ENCODE results near the gene C16orf54. TPM values are rescaled to one million over a fixed set of nuclear protein-coding genes. Genes with fewer than 3 reads are reported as not detected.
A peak's percentile ranks its signal among the peaks of the same experiment; 100 is the strongest.
"Not testable (repeated sequence)": the region's sequence is repeated elsewhere in the genome, so short reads cannot be mapped to it uniquely, and the experiment has no call there.

Gene C16orf54
- polyA plus RNA-seq, 1 donor: 0.43 TPM

GRCh38 chr16:29707160-29707559, 38.6 kb downstream of the C16orf54 start:
- not testable (repeated sequence) for DNase-seq

GRCh38 chr16:29705030-29705429, 40.8 kb downstream of the C16orf54 start:
- no peak for DNase-seq

DNA sequence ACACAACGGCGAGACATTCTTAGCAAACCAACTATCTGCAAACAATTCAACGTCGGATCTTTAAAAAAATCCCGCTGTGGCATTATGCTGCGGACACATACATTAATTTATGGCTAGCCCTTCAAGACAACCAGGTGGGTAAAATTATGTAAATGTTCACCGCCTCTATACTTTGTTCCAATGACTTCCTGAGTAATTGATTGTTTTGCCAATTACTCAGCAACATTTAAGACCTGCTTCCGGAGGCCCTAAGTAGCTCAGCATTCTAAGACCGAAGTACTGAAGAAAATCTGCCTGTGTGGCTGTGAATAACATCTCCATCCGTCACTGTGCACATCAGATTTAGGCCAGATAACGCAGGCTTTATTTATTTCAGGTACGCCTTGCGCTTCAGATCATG, 43.5 kb downstream of the C16orf54 start:
- DNase-seq: no peak

GRCh38 chr16:29701214-29701555, 44.6 kb downstream of the C16orf54 start:
- no peak for DNase-seq

- peak; percentile 57 for DNase-seq
These were observed 45.4 kb downstream of the C16orf54 start for GRCh38 chr16:29700253-29700987.

DNA sequence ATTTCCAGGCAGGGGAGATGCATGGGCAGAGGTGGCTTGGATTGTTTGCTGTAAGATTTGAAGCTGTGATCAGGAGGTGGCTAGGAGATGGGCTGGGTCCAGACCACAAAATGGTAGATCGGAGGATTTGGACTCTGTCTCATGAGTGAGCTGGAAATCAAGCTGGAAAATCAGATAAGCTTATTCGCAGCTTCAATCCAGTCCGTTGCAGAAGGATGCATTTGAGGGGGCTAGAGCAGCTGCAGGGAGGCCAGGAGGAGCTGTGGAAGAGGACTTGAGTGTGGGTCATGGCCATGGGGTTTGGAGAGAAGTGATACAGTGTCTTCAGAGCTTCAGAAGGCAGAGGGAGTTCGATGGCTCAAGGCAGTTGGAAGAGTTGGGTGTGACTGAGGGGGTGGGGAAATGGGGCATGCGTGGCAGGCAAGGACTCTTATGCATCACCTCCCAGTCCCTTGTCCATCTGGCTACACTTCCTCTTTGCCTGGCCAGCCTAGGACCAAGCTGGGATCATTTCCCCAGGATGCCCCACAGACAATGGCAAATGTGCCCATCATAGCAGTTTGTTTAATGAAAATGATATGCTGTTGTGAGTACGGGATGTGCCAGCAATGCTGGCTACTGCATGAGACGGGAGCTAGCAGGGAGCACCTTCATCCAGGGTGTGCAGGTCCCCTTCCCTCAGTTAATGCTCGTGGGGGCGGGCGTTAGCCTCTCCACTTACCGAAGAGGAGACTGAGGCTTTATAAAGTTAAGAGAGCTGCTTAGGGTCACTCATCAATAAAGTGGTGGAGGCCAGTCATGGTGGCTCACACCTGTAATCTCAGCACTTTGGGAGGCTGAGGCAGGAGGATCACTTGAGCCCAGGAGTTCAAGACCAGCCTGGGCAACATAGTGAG, 46.2 kb downstream of the C16orf54 start:
- no peak for DNase-seq

GRCh38 chr16:29698484-29699323, 47.1 kb downstream of the C16orf54 start:
- DNase-seq: no peak

- no peak for DNase-seq
These were observed 47.7 kb downstream of the C16orf54 start for GRCh38 chr16:29698042-29698441.

DNA sequence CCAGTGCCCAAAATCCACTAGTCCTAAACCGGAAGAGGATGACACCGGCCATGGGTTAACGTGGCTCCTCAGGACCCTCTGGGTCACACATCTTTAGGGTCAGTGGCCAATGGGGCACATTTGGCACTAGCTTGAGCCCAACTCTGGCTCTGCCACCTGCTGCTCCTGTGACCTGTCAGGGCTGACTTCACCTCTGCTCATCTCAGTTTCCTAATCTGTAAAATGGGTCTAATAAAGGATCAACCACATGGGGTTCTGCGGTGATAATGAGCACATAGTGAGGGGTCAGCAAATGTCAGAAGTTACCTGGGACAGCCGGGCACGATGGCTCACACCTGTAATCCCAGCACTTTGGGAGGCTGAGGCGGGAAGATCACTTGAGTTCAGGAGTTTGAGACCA, 48.4 kb downstream of the C16orf54 start:
- DNase-seq: no peak

DNA sequence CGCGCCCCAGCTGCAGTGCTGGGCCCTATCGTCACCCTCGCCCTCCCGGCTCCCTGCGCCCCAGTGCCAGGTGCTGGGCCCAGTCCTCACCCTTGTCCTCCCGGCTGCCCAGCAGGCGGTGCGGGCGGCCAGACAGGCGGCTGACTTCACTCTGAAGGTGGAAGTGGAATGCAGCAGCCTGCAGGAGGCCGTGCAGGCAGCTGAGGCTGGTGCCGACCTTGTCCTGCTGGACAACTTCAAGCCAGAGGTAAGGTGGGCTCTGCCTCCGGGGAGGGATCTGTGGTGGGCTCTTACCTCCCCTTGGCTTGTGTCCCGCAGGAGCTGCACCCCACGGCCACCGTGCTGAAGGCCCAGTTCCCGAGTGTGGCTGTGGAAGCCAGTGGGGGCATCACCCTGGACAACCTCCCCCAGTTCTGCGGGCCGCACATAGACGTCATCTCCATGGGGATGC, 48.9 kb downstream of the C16orf54 start:
- DNase-seq: no peak

- not testable (repeated sequence) for DNase-seq
These were observed 50.1 kb downstream of the C16orf54 start for GRCh38 chr16:29695675-29696074.

DNA sequence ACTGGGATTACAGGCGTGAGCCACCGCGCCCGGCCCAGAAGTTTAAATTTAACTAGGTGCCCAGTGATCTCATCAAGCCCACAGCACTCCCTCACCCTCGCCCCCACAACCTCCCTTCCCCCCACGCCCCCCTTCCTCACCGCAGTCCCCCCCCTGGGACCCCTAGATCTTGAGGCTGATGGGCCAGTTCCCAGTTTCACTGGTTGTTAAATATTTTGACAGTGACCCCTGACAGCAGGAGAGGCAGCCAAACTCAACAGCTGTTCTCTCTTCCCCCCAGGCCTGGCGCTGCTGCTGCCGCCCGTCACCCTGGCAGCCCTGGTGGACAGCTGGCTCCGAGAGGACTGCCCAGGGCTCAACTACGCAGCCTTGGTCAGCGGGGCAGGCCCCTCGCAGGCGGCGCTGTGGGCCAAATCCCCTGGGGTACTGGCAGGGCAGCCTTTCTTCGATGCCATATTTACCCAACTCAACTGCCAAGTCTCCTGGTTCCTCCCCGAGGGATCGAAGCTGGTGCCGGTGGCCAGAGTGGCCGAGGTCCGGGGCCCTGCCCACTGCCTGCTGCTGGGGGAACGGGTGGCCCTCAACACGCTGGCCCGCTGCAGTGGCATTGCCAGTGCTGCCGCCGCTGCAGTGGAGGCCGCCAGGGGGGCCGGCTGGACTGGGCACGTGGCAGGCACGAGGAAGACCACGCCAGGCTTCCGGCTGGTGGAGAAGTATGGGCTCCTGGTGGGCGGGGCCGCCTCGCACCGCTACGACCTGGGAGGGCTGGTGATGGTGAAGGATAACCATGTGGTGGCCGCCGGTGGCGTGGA, 51.2 kb downstream of the C16orf54 start:
- peak; percentile 58 for DNase-seq

DNA sequence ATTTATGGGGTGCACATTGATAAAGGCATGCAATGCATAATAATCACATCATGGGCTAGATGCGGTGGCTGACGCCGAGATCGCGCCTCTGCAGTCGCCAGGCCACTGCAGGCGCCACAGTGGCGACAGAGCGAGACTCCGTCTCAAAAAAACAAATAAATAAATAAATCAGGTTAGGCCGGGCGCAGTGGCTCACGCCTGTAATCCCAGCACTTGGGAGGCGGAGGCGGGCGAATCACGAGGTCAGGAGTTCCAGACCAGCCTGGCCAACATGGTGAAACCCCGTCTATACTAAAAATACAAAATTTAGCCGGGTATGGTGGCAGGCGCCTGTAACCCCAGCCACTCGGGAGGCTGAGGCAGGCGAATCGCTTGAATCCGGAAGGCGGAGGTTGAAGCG, 53.2 kb downstream of the C16orf54 start:
- DNase-seq: not testable (repeated sequence)

Other genes starting within 250 kb of the C16orf54 start
- 22.5 TPM for gene NPIPB12, start 239.6 kb downstream of the C16orf54 start, polyA plus RNA-seq (ENCODE audit: insufficient read length)
- gene SPN, start 82.7 kb downstream of the C16orf54 start, polyA plus RNA-seq (ENCODE audit: insufficient read length): 1.3 TPM
- gene QPRT, start 66.8 kb downstream of the C16orf54 start, polyA plus RNA-seq (ENCODE audit: insufficient read length): 80.1 TPM
- gene ZG16, start 32.3 kb upstream of the C16orf54 start, polyA plus RNA-seq (ENCODE audit: insufficient read length): not detected
- 31.7 TPM for gene KIF22, start 44.8 kb upstream of the C16orf54 start, polyA plus RNA-seq (ENCODE audit: insufficient read length)
- gene MAZ, start 60.5 kb upstream of the C16orf54 start, polyA plus RNA-seq (ENCODE audit: insufficient read length): 270 TPM
- 13.3 TPM for gene PRRT2, start 66.2 kb upstream of the C16orf54 start, polyA plus RNA-seq (ENCODE audit: insufficient read length)
- 27.8 TPM for gene PAGR1, start 70.2 kb upstream of the C16orf54 start, polyA plus RNA-seq (ENCODE audit: insufficient read length)
- 26.5 TPM for gene MVP, start 74.5 kb upstream of the C16orf54 start, polyA plus RNA-seq (ENCODE audit: insufficient read length)
- 41.9 TPM for gene CDIPT, start 117.2 kb upstream of the C16orf54 start, polyA plus RNA-seq (ENCODE audit: insufficient read length)
- gene SEZ6L2, start 153.6 kb upstream of the C16orf54 start, polyA plus RNA-seq (ENCODE audit: insufficient read length): 3.3 TPM
- 1.0 TPM for gene ASPHD1, start 154.5 kb upstream of the C16orf54 start, polyA plus RNA-seq (ENCODE audit: insufficient read length)
- 14.0 TPM for gene KCTD13, start 180.2 kb upstream of the C16orf54 start, polyA plus RNA-seq (ENCODE audit: insufficient read length)
- gene TMEM219, start 216.1 kb upstream of the C16orf54 start, polyA plus RNA-seq (ENCODE audit: insufficient read length): 61.2 TPM
- 36.0 TPM for gene TAOK2, start 227.9 kb upstream of the C16orf54 start, polyA plus RNA-seq (ENCODE audit: insufficient read length)
- 16.4 TPM for gene HIRIP3, start 249.6 kb upstream of the C16orf54 start, polyA plus RNA-seq (ENCODE audit: insufficient read length)